ENCODE measurements around the gene MAP1S.

GRCh38 chr19:17706750-17707181 is 12.5 kb upstream of the MAP1S start:
- no peak for TF ChIP-seq EZH2 (conservative IDR thresholded peaks at IDR 0.05; ENCODE audit: low read depth, low read length)
- TF ChIP-seq EED (CRISPR knock-in tag; IDR thresholded peaks at IDR 0.05), result no peak
- no peak for TF ChIP-seq SP1 (IDR thresholded peaks at IDR 0.05)
- no peak for TF ChIP-seq SP1 (CRISPR knock-in tag; IDR thresholded peaks at IDR 0.05)
- TF ChIP-seq NR1H2 (CRISPR knock-in tag; IDR thresholded peaks at IDR 0.05; ENCODE audit: borderline replicate concordance, low read depth), result no peak
- no peak for TF ChIP-seq PHF8 (CRISPR knock-in tag; IDR thresholded peaks at IDR 0.05)
- no peak for TF ChIP-seq POLR2AphosphoS5 (IDR thresholded peaks at IDR 0.05; ENCODE audit: low read depth, low read length)
- TF ChIP-seq ZNF446 (CRISPR knock-in tag; IDR thresholded peaks at IDR 0.05), result no peak
- no peak for TF ChIP-seq CTCF (CRISPR knock-in tag; IDR thresholded peaks at IDR 0.05)
- TF ChIP-seq HNF4A (CRISPR knock-in tag; IDR thresholded peaks at IDR 0.05), result no peak
- TF ChIP-seq BORCS8-MEF2B (CRISPR knock-in tag; IDR thresholded peaks at IDR 0.05), result no peak
